ENCODE measurements around the gene FSTL5.

Gene FSTL5

DNA sequence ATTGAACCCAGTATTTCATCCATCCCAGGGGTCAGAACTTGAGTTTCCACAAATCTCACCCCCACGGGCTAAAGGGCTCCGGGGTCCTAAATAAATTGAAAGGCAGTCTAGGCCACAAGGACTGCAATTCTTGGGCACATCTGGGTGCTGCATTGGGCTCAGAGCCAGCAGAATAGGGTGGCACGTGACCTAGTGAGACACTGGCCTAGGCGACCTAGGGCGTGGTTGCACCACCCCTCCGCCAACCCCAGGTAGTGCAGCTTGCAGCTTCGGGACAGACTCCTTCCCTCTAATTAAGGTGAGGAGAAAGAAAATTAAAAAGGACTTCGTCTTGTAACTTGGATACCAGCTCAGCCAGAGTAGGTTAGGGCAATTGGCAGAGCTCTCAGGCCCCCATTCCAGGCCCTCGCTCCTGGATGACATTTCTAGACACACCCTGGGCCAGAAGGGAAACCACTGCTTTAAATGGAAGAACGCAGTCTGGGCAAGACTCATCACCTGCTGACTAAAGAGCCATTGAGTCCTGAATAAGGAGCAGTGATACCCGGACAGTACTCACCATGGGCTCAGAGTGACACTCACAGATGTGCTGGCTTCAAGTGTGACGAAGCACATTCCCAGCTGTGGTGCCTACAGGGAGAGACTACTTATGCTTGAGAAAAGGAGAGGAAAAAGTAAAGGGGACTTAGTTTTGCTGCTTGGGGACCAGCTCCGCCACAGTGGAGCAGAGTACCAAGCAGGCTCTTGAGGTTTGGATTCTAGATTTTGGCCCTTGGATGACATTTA lies 735.4 kb downstream of the FSTL5 start:
- DNase-seq: no peak

DNA sequence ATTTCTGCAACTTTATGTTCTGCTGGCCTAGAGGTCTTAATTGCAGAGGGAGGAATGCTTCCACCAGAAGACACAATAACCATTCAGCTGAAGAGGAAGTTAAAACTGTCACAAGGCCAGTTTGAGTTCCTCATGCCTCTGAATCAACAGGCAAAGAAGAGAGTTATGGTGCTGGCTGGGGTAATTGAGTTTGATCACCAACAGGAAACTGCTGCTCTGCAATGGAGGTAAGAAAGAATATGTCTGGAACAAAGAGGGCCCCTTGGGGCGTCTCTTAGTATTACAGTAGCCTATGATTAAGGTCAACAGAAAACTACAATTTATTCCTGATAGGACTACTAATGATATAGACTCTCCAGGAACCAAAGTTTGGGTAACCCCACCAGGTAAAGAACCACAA lies 744.0 kb downstream of the FSTL5 start:
- DNase-seq: no peak

DNA sequence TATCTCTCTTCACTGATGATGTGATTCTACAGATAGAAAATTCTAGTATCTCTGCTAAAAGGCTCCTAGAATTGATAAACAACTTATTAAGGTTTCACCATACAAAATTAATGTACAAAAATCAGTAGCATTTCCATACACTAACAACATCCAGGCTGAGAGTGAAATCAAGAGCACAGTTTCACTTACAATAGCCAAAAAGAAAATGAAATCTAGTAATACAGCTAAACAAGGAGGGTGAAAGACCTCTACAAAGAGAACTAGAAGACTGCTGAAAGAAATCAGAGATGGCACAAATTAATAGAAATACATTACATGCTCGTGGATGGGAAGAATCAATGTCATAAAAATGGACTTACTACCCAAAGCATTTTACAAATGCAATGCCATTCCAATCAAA lies 751.9 kb downstream of the FSTL5 start:
- DNase-seq: no peak

DNA sequence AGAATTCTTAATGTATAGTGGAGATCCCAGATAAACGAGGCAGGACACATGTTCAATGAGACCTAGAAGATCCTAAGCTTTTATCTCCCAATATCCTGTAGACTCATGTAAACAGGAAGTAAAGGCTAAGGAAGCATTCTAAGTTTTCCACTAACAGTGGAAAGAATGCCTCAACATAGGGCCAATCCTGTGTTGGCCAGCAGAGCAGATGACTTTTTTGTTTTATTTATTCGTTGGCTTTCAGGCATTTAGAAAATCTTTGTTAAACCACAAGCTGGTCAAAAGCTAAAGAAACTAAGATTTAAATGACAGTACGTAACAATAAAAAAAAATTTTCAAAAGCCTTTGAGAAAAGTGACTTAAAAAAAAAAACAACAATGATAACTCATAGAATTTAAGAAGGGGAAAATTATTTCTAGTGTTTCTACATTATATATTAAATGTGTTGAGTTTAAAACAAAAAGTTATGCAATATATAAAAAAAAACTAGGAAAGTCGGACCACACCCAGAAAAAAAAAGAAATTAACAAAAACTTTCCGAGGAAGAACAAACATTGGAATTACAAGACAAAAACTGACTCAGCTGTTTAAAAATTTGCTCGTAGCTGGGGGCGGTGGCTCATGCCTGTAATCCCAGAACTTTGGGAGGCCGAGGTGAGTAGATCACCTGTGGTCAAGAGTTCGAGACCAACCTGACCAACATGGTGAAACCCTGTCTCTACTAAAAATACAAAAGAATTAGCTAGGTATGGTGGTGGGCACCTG lies 759.3 kb downstream of the FSTL5 start:
- DNase-seq: no peak

DNA sequence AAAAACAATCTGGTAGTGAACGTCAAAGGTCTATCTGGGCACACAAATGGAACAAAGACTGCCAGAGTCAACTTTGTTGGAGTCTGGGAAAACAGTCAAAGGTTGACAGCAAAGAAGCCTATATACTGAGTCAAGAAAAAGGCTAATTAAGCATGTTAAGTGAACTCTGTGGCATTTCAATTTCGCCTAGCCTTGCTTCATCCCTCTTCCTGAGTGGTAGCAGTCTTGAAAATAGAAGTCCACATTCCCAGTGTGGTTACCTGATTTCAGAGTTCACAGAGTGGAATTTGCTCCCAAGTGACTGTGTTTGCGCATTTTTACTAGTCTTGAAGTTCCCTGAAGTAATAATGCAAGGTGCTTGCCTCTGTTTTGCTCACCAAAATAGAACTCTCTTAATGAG lies 760.0 kb downstream of the FSTL5 start:
- DNase-seq: no peak

DNA sequence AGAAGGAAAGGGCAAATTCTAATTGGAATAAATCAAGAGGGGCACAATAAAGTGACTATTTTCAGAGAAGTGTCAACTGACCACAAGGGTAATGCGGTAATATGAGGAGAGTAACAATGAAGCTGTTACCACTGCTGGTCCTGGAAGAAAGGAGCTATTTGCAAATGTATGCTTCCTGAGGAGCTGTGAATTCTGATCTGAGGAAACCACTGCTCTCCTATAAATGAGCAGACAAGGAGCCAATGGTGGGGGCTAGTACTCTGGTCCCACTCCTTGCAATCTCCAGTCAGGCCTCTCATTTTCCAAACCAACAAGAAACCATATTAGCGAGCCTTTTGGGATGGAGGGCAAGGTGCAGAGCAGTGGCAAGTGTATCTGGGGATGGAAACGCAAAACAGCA lies 770.2 kb downstream of the FSTL5 start:
- DNase-seq: no peak

DNA sequence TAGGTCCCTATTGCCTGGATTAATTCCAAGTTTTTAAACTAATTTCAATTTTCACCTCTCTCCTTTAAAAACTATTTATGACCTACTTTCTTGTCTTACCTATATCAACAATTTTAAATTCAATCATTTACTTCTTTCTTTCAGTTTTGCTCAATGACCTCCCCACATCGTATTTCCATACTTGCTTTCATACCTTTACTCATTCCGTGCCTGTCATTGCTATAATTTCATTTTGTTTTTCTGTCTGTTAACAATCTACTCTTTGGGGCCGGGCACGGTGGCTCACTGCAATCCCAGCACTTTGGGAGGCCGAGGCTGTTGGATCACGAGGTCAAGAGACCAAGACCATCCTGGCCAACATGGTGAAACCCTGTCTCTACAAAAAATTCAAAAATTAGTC lies 781.1 kb downstream of the FSTL5 start:
- DNase-seq: no peak

DNA sequence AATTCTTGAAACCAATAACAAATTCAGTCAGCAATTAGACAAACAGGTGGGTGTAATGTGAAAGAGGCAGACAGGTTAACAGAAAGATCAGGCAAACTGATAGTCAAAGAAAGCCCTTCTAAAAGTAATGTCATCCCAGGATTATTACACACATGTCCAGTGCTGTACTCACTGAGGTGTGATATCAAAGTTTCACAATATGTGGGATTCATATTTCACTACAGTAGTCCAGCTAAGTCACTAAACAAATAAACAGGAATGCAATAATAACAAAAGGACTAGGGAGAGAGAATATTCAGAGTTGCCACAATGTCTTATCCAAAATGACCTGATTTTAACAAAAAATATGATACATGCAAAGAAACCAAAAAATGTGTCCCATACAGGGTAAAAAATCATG lies 787.5 kb downstream of the FSTL5 start:
- DNase-seq: no peak

DNA sequence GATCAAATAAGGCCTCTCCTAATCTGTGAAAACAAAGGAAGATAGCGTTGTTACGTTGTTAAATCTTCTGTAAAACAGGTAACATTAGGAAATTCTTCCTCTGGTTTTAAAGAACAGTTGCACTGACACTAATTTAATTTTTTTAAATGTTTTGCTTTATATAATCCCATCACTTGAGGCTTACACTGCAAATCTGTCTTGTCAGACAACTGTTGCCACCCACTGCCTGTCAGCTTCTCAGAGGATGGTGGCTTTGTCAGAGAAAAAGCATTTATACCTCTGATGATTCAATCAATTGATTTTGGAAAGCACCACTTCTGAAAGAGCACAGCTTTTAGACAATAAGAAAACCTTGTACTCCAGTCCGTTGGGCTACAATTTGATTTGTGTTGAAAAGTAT lies 799.1 kb downstream of the FSTL5 start:
- DNase-seq: no peak

DNA sequence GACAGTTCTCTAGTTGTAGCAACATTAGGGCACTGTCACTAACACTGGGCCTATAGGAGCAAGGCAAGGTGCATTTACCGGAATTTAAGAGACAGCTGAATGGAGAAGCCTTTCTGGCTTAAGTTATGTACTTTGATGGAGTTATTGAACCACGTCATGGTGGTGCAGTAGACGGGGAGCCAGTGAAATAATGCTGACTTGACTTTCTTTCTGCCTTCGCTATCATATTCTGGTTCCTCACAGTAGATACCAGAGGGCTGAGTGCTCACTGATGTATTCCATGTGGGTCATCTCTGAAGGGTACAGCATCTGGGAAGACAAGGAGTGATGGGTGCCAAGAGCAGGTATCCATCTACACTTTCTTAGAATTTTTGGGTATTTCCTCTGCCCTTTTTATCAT lies 802.8 kb downstream of the FSTL5 start:
- DNase-seq: no peak

DNA sequence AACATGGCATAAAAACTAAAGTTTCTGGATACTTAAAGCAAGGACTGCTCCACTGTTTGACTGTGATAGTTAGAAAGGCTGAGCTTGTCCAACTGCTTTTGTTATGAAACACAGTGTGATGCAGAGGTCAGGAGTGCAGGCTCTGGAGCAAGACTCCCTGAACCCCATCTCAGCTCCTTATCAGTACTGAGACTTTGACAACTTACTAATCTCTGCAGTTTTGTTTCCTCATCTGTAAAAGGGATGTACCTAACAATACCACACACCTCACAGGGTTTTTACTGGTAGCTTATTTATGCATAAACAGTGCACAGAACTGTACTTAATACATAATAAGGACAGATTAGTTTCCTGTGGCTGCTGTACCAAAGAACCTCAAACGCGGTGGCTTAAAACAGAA lies 804.3 kb downstream of the FSTL5 start:
- no peak for DNase-seq

DNA sequence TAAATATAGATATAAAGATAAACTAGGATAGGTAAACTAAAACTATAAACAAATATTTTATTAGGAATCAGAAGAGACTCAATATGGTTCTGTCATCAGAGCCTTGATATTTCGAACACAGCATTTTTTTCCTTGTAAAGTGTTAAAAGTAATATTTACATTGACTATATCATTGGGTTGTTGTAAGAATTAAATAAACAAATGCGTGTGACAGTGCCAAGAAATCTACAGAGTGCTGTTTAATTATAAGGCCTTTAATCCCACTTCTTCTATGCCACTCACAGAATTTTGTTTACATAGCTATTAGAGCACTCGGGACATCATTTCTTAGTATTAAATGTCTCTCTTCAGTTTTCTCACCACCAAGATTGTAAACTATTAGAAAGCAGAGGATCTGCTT lies 807.4 kb downstream of the FSTL5 start:
- no peak for DNase-seq

DNA sequence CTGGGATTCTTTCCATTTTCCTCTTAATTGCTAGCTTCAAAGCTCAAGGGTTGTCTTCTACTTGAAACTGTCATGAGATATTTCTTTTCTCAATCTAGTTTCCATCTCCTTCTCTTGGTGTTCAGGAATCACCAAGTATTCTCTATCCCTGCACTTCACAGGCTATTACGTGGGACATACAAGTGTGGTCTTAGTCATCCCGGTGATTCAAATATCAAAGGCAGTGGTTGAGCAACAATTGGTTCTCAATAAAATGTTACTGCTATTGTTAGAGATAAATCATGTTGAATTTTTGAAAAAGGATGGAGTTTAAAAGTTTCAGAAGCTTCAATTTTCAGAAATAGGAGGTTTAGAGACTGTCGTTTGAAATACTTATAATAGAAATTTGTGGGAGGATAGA lies 812.9 kb downstream of the FSTL5 start:
- DNase-seq: no peak

DNA sequence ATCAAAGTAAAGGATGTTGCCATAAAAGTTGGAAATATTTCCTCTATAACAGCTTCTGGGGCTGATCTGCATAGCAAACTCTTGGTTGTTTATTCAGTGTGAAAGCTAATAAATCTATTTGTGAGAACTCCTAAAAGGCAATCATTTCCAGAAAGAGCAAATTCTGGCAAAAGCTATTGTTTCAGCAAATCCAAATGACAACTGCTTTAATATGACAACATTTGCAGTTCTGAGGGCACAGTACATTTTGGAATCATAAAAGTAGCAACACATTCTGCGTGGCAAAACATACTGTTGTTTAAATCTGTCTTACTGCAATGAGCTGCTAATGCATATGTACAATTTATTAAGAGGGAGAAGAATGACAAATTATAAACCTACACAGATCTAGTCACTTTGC lies 818.1 kb downstream of the FSTL5 start:
- no peak for DNase-seq

DNA sequence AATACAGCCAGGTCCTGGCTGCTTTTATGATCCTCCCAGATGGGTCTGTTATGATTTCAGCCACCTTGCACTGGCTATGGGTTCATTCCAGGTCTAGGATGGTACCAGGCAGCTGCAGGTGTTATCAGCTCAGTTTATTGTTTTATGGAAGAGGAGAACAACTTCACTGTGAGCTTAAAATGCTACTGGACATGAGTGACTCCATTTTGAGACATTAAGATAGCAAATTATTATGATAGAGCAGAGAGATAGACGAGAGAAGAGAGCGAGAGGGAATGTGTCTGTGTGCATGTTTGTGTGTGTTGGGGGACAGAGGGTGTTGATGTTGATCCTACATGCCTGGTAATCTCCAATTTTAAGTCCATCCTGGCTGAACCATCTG lies 820.2 kb downstream of the FSTL5 start:
- DNase-seq: no peak

DNA sequence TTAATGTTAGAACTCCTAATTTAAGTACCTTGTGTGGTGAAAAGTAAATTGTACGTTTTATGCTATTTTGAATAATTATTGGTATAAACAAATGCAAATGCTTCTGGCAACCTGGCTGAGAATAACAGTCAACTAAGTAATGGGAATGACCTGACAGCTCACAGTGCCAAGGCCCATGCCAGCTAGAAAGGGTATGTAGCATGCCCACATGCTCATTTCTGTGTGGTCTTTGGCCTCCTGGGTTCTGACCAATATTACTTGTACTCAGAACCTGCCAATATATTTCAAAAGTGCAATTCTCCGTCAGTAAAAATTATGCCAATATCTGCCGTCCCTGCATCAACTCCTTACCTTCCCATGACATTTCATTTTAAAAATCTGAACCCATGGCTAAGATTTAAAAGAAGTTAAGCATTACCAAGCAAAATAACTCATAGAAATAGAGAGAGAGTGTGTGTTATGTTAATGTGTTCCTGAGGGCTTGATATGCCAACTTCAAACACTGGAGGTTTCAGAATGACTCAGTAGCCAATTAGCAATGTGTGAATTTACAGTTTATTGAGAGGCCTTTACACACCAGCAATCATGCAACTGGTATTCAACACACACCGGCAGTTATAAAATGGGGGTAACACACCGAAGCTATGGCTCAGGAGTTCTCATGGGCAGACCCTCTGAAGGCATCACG lies 820.8 kb downstream of the FSTL5 start:
- no peak for DNase-seq

DNA sequence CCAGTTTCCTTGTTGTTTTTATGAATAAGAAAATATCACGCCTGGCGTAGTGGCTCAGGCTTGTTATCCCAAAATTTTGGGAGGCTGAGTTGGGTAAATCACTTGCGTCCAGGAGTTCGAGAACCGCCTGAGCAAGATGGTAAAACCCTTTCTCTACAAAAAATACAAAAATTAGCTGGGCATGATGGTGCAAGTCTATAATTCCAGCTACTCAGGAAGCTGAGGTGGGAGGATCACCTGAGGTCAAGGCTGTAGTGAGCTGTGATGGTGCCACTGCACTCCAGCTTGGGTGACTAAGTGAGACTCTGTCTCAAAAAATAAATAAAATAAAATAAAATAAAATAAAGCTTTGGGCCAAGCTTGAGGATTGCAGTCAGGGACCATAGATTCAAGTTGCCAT lies 827.2 kb downstream of the FSTL5 start:
- DNase-seq: no peak

DNA sequence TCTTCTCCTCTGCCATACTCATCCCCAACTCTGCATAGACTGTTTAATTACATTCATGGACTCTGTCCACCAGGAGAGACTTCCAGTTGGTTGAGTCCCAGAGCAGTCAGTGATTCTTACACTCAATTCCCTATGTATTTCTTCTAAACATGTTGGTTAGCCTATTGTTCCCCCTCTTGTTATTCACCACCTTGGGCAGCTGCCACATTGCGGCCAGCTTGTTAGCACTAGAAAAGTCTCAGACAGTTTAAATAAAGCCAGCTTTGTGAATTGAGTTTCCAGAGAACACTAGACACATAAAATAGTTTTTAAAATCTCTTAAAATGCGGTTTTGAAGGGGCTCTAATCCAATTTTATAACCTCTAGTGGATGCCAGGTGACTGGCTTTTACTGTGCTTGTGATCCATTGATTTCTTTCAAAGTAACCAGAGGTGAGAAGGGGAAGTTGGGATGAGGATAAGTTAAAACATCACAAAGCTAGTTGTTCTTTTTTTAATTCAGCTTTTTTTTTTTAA lies 827.7 kb downstream of the FSTL5 start:
- no peak for DNase-seq
